GM19099 (cell line): ENCODE results near the gene RPS6KA5.

ENCODE experiments used
- POLR2A ChIP-seq: IDR thresholded peaks from 3 replicates; pipeline ENCODE4 v1.6.1; 2011; ENCODE audit warnings: low read depth; ENCODE audit not compliant: insufficient read length; ENCODE audit errors: extremely low read depth

Gene RPS6KA5

DNA sequence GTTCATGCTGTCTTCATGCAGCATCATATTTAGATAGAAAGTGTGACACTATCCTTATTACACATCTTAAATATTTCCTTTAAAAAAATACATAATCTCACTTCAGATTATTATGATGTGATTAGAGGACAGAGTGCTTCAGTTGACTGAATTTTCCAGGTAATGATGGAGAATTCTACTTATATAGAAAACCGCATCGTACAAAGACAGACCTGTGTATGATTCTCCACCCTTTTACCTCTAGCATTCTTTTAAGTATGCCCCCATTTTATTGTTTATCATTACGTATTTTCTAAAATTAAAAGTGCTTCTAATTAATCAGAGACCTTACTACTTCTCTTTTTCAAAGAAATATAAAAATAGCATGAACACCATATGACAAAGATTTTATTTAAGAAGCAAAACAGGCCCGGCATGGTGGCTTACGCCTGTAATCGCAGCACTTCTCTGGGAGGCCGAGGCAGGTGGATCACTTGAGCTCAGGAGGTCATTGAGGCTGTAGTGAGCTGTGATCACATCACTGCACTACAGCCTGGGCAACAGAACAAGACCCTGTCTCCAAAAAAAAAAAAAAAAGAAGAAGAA lies 13.9 kb downstream of the RPS6KA5 start:
- TF ChIP-seq POLR2A: no peak

- TF ChIP-seq POLR2A: no peak
These were observed 19.0 kb downstream of the RPS6KA5 start for GRCh38 chr14:91041450-91041849.

DNA sequence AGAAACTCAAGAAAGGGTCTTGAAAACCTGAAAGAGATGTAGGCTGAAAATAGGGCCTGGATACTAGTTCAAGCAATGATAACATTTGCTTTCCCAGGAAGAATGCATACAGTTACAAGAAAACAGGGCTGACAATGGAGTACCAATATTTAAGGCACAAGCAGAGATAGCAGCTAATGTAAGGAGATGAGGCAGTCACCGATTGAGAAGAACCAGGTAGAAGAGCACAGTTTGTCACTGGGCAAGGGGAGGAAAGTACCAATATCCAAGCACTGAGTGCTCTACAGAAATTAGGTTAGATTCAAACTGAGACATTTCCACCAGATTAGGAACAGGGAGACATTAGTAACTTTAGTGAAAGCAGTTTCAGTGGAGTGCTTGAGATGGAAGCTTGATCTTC lies 19.9 kb downstream of the RPS6KA5 start:
- TF ChIP-seq POLR2A: no peak

GRCh38 chr14:91038439-91038838 lies 22.0 kb downstream of the RPS6KA5 start:
- TF ChIP-seq POLR2A: no peak

- no peak for TF ChIP-seq POLR2A
These were observed 23.5 kb downstream of the RPS6KA5 start for GRCh38 chr14:91036741-91037469.

- TF ChIP-seq POLR2A: no peak
These were observed 24.6 kb downstream of the RPS6KA5 start for GRCh38 chr14:91035855-91036254.

GRCh38 chr14:91032248-91032647 lies 28.2 kb downstream of the RPS6KA5 start:
- TF ChIP-seq POLR2A: no peak

DNA sequence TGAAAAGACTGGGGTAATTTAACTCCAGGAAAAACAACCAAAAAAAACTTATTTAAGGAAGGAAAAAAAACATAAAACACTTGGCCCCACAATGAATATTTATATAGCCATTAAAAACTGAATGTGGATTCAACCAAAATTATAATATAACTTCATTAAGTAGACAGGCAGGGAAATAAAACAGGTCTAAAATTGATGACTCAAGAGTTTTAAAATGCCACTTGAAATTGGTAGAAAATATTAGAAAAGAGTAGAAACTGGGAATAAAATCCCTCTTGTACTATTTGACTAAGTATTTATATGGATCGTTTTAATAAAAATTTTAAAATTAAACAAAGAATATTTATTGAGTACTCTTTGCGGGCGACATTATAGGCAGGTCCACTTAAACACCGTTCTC lies 28.8 kb downstream of the RPS6KA5 start:
- TF ChIP-seq POLR2A: no peak

DNA sequence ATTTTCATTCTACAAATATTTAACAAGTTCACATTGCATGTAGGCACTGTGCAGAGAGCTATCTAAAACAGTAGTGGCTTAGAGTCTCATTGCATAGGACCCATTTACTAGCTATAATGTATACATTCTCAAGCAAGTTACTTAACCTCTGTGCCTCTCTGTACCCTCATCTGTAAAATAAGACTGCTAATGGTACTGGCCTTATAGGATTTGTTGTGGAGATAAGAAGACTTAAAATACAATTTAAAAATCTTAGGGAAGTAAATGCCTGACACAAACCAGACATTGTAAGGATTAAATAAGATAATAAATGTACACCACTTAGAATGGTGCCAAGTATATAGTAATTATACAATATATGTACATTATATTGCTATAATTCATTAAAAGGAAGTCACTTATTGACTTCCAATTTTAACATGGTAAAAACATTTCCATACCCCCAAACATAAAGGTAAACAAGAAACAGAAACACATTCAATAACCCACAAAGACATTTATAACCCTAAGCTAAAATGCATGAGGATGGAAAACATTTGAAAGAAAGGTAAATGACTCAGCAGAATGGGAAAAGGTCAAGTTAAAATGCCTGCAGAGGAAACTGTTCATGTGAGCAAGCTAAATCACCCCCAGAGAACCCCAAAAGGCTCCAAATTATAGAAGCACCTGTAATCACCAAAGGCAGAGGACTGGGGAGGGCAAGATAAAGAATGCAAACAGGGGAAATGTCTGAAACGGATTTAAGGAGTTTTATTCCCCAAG lies 30.8 kb downstream of the RPS6KA5 start:
- no peak for TF ChIP-seq POLR2A

DNA sequence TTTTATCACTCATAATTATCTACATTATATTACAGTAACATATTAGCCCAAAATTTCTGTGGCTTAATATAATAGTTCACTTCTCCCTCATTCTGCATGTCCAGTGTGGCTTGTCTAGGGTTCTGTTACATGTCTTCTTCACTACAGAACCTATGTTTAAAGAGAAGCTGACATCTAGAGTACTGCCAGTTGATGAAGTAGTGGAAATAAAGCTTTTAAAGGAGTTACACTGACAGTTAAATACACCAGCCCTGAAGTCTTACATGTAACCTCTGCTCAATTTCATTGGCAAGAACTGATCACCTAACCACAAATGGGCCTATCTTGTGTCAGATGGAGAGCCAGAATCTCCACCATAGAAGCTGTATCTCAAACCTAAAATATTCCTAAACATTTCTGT lies 32.9 kb downstream of the RPS6KA5 start:
- no peak for TF ChIP-seq POLR2A

DNA sequence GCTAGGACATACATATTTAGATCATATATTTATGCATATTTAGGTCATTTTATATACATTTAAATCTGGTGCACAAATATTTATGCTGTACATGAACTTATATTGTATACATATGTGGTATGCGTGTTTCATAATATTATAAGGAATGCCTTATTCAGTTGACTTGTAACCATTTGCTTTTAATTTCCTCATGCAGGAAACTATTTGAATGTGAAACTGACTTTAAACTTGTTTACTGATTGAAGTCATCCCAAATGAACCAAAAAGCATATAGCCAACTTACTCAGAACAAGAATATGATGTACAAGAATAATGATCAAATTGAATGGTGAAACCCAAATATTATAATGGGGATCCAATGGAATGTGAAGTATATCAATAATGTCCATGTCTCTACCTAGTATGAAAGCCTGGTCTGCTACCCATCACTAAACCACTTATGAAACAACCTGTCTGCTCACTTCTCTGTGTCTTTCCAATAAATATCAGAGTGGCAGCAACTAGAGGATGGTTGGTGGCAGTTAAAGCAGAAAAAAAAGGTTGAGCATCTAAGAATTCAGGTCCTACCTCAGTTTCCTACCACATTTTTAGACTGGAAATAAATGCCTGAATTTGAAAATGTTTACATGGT lies 38.3 kb downstream of the RPS6KA5 start:
- no peak for TF ChIP-seq POLR2A

DNA sequence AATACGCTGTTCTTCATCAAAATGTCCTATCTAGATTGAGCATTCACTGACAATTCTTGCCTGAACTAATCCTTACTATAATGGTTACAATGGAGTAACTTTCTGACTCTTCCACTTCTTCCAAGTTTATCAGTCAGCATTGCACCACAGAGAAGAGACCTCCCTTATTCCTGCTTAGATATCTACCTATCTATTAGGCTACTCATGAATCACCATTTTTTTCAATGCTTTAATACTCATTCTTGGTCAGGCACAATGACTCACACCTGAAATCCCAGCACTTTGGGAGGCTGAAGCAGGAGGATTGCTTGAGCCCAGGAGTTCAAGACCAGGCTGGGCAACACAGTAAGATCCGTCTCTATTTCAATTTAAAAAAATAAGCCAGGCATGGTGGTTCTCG lies 39.3 kb downstream of the RPS6KA5 start:
- TF ChIP-seq POLR2A: no peak

- no peak for TF ChIP-seq POLR2A
These were observed 40.8 kb downstream of the RPS6KA5 start for GRCh38 chr14:91019673-91020072.

- TF ChIP-seq POLR2A: no peak
These were observed 42.0 kb downstream of the RPS6KA5 start for GRCh38 chr14:91018481-91018880.

- no peak for TF ChIP-seq POLR2A
These were observed 43.5 kb downstream of the RPS6KA5 start for GRCh38 chr14:91016800-91017410.

GRCh38 chr14:91015435-91015834 lies 45.0 kb downstream of the RPS6KA5 start:
- no peak for TF ChIP-seq POLR2A

DNA sequence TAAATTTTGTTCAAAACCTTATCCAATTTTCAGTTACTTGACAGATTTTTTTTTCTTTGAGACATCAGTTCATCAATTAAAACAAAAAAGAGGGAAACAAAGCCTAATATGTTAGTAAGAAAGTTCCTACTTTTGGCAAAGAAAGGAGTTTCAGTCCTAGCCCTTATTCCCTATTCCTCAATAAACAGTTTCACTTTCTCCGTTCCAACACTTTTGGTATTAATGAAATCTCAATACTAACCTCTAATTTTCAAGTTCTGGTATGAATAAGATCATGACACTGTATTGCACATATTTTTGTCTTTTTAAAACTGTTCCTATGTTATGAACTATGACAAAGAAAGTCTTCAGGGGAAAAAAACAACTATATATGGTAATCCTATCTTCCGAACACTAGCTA lies 48.4 kb downstream of the RPS6KA5 start:
- no peak for TF ChIP-seq POLR2A
